Peyer's patch (tissue), 4 donors: Measurements from ENCODE around the gene SPATA6L.

Source experiments
- CTCF ChIP-seq, 6 experiments: fragments of 450-650 bp in 4 of 6; fragments of 200-600 bp in 2 of 6; sonication (generic) in 1 of 6; IDR thresholded peaks; one replicate each; pipeline ENCODE4 v1.5.1; 2017 to 2019; ENCODE audit warnings: antibody characterized with exemption in 6 of 6, mild to moderate bottlenecking in 3 of 6, moderate library complexity in 1 of 6
- POLR2A ChIP-seq, 2 donors: fragments of 450-650 bp; IDR thresholded peaks; one replicate each; pipeline ENCODE4 v1.5.1; 2017; ENCODE audit warnings: antibody characterized with exemption in 2 of 2, mild to moderate bottlenecking in 2 of 2, moderate library complexity in 2 of 2

DNA sequence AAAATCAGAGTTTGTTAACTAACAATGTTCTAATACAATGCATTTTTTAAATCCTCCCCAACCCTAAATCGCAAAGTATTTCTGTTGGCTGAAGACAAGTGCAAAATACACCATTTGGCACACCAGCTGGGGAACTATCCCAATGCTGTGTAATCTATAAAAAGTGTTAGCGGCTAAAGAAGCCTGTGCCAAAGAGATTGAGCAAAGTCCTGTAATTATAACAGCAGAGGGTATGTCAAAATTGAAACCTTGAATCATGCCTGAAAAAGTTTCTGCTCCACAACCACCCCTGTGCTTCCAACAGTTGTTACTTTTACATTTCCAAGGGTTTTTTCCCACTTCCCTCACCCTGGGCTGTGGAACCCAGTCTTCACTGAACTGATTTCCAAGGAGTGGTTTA lies 87.3 kb downstream of the SPATA6L start:
- TF ChIP-seq POLR2A (IDR thresholded peaks at IDR 0.05), result no peak
- TF ChIP-seq CTCF (IDR thresholded peaks at IDR 0.05), result no peak
